NB4 (cell line): ENCODE data around the gene CHKA.

Experiments used
- DNase-seq: peaks from one replicate; pipeline ENCODE4 v3.0.0; 2010; ENCODE audit warnings: low read depth
- H3K4me3 ChIP-seq: one replicate; pipeline ENCODE4 v1.5.1; 2011; ENCODE audit warnings: mild to moderate bottlenecking, low read depth, low read length, moderate library complexity
- CTCF ChIP-seq: IDR thresholded peaks from one replicate; pipeline ENCODE4 v1.5.1; 2012; ENCODE audit warnings: low read depth, low read length
- MAX ChIP-seq: IDR thresholded peaks from 2 replicates; pipeline ENCODE4 v1.6.1; 2011; ENCODE audit warnings: low read depth, low read length
- MYC ChIP-seq: IDR thresholded peaks from 2 replicates; pipeline ENCODE4 v1.6.1; 2011; ENCODE audit warnings: low read depth, low read length
- POLR2A ChIP-seq: IDR thresholded peaks from 2 replicates; pipeline ENCODE4 v1.6.1; 2011; ENCODE audit warnings: mild to moderate bottlenecking; ENCODE audit not compliant: insufficient read length; ENCODE audit errors: extremely low read depth

Gene CHKA

DNA sequence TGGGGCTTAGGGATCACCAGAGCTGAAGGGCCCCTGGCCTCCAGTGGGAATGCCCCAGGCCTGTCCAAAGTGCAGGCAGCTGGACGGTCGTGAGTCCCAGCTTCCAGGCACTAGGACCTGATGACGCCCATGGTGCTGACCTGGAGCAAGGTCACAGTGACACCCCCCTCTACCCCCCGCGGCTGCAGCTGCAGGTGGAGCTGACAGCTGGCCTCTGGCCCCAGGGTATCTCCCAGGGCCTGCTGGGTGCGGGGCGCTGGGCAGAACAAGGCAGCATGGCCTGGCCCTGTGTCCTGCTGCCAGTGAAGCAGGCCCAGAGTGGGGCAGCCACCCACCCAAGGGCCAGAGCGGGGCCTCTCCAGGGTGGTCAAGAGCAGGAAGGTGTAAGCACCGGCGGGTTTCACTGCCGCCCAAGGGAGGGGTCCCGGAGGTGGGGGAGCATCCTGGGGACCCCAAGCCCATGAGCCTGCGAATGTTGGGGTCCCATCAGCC is 82.9 kb downstream of the CHKA start:
- peak overlapping the region; percentile 89 for H3K4me3 ChIP-seq
- TF ChIP-seq MAX (no peak), MYC (no peak), POLR2A (no peak), CTCF (no peak)
- no peak for DNase-seq

DNA sequence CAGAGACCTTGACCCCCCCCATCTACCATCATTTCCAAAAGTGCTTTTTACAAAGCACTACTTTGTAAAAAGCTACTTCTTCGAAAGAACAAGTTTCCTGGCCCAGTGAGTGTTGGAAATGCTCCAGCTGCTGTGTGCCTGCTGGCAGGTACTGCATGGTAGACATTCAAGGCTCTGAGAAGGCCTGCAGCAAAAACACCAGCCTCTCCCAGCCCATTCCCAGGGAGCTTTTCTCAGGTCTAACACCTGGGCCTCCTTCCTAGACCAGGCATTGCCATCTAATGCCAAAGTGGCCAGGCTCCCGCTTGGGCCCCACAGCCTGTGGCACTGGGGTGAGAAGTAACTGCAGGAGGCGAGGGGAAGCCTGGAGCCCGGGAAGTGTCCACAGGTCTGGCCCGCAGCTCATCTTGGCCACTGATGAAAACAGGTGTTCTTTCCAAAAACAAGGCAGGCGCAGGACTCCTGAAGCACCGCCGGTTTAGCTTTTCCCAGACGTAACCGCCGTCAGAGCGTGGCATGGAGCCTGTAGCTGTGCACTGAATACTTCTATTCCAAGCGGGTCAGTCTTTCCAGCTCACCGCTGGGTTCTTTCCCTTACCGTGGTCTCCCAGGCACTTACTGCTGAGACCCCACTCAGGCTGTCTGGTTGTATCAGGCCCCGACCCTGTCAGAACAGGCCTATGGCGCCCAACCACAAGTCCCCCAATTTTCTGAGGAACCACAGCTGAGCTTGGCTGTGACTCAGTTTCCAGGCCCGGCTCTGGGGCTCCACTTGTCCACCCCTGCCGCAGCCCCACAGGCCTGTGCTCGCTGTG is 83.6 kb downstream of the CHKA start:
- no peak overlapping the region for H3K4me3 ChIP-seq
- DNase-seq = no peak
- TF ChIP-seq POLR2A (no peak), MAX (no peak), MYC (no peak), CTCF (no peak)

DNA sequence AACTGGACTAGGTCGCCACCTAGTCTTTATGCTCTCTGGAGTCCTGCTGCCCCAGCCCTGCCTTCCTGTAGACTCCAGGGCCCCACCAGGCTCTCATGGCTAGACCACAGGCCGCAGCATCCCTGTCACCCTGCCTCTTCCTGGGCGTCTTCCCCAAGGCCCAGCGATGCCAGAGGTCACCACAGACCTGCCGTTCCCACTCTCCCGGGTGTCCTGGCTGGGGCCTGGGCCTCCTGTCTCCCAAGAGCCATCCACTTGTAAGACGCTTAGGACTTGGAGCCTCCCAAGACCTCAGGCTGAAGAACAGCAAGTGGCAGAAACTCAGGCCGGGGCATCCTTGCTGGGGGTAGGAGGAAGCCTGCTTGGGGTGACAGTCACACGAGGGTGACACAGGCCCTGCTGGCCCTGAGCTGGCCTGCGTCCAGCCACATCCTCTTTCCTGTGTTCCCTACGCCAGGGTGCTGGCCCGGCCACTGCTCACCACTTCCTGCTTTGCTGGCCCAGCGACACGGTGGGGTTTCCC is 84.4 kb downstream of the CHKA start:
- peak; percentile 89 for DNase-seq
- H3K4me3 ChIP-seq = peak overlapping the region; percentile 21
- TF ChIP-seq MYC = peak; percentile 64
- peak; percentile 74 for TF ChIP-seq MAX
- TF ChIP-seq POLR2A = no peak
- TF ChIP-seq CTCF = no peak

GRCh38 chr11:68036141-68036716 is 85.0 kb downstream of the CHKA start:
- no peak for TF ChIP-seq POLR2A
- TF ChIP-seq MAX = no peak; the same call in none of the 2 replicates
- TF ChIP-seq MYC = peak; percentile 64
- no peak for TF ChIP-seq CTCF
- peak; percentile 92 for DNase-seq
- peak overlapping the region; percentile 21 for H3K4me3 ChIP-seq

GRCh38 chr11:68035266-68035876 is 85.8 kb downstream of the CHKA start:
- TF ChIP-seq MAX (peak; percentile 32; the same call in 1 of the 2 replicates), MYC (no peak)
- DNase-seq = no peak
- no peak overlapping the region for H3K4me3 ChIP-seq

DNA sequence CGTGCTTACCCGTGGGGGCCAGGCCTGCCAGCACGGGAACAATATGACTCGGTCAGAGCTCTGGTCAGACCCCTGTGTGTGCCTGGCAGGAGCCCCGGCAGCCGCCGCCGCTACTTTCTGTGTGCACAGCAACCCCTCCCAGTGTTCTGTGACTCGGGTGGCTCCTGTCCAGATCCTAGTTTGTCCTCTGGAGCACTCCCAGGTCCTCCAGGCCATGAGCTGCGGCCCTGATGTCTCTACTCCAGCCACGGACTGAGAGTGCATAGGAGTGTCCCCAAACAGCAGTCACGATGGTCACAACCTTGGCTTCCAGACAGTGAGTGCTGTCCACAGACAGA is 87.5 kb downstream of the CHKA start:
- no peak for TF ChIP-seq MYC
- no peak for TF ChIP-seq MAX
- TF ChIP-seq CTCF = no peak
- DNase-seq = no peak
- H3K4me3 ChIP-seq = no peak overlapping the region
